A549 (cell line): ENCODE data around the gene ATF7IP2.

Experiments used
- CEBPB ChIP-seq, 2 experiments: fragments of >200 bp in 1 of 2; sonication (Bioruptor Twin) in 1 of 2; formaldehyde crosslinking in 1 of 2; IDR thresholded peaks; 2 replicates each; pipeline ENCODE4 v1.6.1; 2012 to 2016
- EP300 ChIP-seq, 2 experiments: fragments of >200 bp; sonication (Bioruptor Twin); formaldehyde crosslinking; IDR thresholded peaks; 2 replicates in 1 of 2; 3 replicates in 1 of 2; pipeline ENCODE4 v1.6.1; 2016 to 2017
- FOSB ChIP-seq: fragments of 250-450 bp; sonication (Bioruptor Pico); IDR thresholded peaks from 2 replicates; pipeline ENCODE4 v1.5.0; 2020; ENCODE audit warnings: mild to moderate bottlenecking, moderate library complexity
- HOXA7 ChIP-seq: fragments of 250-450 bp; sonication (Bioruptor Pico); IDR thresholded peaks from 2 replicates; pipeline ENCODE4 v1.5.0; 2020; ENCODE audit warnings: mild to moderate bottlenecking, moderate library complexity
- JUN ChIP-seq, 2 experiments: fragments of >200 bp; sonication (Bioruptor Twin); formaldehyde crosslinking; IDR thresholded peaks; 2 replicates in 1 of 2; 3 replicates in 1 of 2; pipeline ENCODE4 v1.6.1; 2016 to 2017
- MAX ChIP-seq: IDR thresholded peaks from 2 replicates; pipeline ENCODE4 v1.6.1; 2012
- POLR2A ChIP-seq: IDR thresholded peaks from 2 replicates; pipeline ENCODE4 v1.6.1; 2012; ENCODE audit warnings: mild to moderate bottlenecking, low read length
- RAD21 ChIP-seq, 2 experiments: fragments of >200 bp in 1 of 2; sonication (Bioruptor Twin) in 1 of 2; formaldehyde crosslinking in 1 of 2; IDR thresholded peaks in 1 of 2; conservative IDR thresholded peaks in 1 of 2; 2 replicates in 1 of 2; 3 replicates in 1 of 2; pipeline ENCODE4 v1.6.1; 2012 to 2018; ENCODE audit warnings: inconsistent platforms in 1 of 2
- REST ChIP-seq: fragments of 200-600 bp; sonication (generic); IDR thresholded peaks from 2 replicates; pipeline ENCODE4 v1.6.1; 2016; ENCODE audit warnings: antibody characterized with exemption, mild to moderate bottlenecking, moderate library complexity
- TF ChIP-seq, protein P1 (sequence below): fragments of >200 bp; sonication (Bioruptor Twin); formaldehyde crosslinking; IDR thresholded peaks from 3 replicates; pipeline ENCODE4 v1.5.1; 2016
- TF ChIP-seq, protein P2 (sequence below): fragments of 450-650 bp; IDR thresholded peaks from 2 replicates; pipeline ENCODE4 v1.6.1; 2014; ENCODE audit warnings: antibody characterized with exemption

- TF ChIP-seq RAD21 (conservative IDR thresholded peaks at IDR 0.05 in 1 of 2, IDR thresholded peaks at IDR 0.05 in 1 of 2), result no peak
- no peak for TF ChIP-seq JUN (IDR thresholded peaks at IDR 0.05)
- no peak for TF ChIP-seq CEBPB (IDR thresholded peaks at IDR 0.05)
- TF ChIP-seq, protein P1, sequence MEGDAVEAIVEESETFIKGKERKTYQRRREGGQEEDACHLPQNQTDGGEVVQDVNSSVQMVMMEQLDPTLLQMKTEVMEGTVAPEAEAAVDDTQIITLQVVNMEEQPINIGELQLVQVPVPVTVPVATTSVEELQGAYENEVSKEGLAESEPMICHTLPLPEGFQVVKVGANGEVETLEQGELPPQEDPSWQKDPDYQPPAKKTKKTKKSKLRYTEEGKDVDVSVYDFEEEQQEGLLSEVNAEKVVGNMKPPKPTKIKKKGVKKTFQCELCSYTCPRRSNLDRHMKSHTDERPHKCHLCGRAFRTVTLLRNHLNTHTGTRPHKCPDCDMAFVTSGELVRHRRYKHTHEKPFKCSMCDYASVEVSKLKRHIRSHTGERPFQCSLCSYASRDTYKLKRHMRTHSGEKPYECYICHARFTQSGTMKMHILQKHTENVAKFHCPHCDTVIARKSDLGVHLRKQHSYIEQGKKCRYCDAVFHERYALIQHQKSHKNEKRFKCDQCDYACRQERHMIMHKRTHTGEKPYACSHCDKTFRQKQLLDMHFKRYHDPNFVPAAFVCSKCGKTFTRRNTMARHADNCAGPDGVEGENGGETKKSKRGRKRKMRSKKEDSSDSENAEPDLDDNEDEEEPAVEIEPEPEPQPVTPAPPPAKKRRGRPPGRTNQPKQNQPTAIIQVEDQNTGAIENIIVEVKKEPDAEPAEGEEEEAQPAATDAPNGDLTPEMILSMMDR, result no peak
- TF ChIP-seq POLR2A, result no peak
- TF ChIP-seq MAX, result no peak
- no peak for TF ChIP-seq REST
- TF ChIP-seq FOSB (CRISPR knock-in tag), result no peak
- no peak for TF ChIP-seq HOXA7
- no peak for TF ChIP-seq EP300 (IDR thresholded peaks at IDR 0.05)
- TF ChIP-seq, protein P2, sequence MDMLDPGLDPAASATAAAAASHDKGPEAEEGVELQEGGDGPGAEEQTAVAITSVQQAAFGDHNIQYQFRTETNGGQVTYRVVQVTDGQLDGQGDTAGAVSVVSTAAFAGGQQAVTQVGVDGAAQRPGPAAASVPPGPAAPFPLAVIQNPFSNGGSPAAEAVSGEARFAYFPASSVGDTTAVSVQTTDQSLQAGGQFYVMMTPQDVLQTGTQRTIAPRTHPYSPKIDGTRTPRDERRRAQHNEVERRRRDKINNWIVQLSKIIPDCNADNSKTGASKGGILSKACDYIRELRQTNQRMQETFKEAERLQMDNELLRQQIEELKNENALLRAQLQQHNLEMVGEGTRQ, result no peak
These were observed 23.6 kb upstream of the ATF7IP2 start for GRCh38 chr16:10362077-10362863.
